ENCODE results near the gene CCDC191.

The CCDC191 gene

GRCh38 chr3:114057011-114057347, 653 bp upstream of the CCDC191 start:
- no peak for DNase-seq (ENCODE audit: low read depth, low spot score)

DNA sequence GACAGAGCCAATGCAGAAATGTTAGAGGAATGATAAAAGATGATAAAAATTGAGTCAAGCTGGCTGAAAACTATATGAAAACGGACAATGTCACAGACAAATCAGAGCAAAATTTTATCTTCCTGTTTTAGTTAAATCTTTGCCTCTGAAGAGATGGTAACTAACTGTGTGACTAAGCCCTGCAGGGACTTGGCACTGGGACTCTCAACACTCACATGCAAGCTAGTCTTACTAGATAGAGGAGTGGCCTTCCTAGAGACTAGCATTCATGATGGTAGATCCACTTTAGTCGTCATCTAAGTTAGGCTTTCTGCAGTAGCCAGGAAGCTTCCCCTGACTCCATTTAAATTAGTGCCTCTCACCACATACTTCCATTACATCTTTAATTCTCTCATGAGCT, 4.1 kb downstream of the CCDC191 start:
- DNase-seq (ENCODE audit: low read depth, low spot score): no peak

- DNase-seq (ENCODE audit: low read depth, low spot score): no peak
Measured at GRCh38 chr3:114043205-114043604, 13.1 kb downstream of the CCDC191 start.

DNA sequence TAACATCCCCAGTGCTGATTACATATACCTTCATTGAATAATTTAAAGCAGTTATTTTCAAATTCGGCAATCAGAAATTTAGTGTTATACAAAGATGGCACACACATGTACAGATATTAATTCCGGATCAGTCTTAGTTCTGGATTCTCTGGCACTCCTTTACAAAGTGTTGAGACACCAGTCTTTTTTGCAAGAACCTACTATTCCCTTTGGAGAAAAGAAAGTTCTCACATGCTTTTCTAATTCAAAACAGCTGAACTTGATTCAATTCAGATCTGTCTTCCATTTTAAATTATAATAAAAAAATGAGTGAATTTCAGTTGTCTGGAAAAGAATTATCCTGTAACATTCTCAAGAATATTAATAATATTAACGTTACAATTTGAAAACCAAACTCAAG, 20.4 kb downstream of the CCDC191 start:
- no peak for DNase-seq (ENCODE audit: low read depth, low spot score)

- DNase-seq (ENCODE audit: low read depth, low spot score): no peak
Measured at GRCh38 chr3:114034787-114035545, 21.4 kb downstream of the CCDC191 start.

DNA sequence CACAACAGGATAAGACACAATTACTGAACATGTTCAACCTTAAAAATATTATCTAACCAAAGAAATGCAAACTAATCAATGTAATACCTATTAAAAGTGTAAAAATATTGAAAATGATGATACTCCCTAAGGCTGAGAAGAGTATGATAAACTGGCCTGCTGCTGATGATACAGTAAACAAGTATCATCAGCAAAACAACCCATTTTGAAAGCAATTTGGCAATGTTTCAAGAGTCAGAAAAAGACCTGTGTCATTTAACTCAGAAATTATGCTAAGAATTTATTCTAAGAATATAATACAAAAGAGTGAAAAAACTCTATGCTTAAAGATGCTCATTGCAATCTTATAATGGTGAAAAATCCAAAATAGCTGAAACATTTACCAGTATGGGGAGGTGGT, 22.1 kb downstream of the CCDC191 start:
- DNase-seq (ENCODE audit: low read depth, low spot score): no peak

- no peak for DNase-seq (ENCODE audit: low read depth, low spot score)
Measured at GRCh38 chr3:114033721-114034120, 22.6 kb downstream of the CCDC191 start.

- no peak for DNase-seq (ENCODE audit: low read depth, low spot score)
Measured at GRCh38 chr3:114026331-114026730, 30.0 kb downstream of the CCDC191 start.

DNA sequence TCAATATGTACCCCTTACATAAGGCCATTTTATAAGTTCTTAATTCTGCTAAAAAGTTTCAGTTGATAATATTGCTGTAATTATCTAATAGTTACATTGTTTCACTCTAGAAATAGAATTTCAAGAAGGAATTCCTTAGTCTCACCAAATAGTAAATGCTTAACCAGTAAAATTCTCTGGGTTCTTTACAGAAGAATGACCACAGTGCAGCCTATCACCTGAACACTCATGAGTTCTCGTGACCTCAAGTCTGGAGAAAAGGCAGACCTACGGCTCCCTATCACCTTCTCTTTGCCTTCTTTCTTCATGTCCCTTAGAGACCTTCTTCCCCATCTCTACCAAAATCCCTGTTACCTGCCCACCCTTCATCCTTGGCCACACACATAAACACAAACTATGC, 30.9 kb downstream of the CCDC191 start:
- DNase-seq (ENCODE audit: low read depth, low spot score): no peak

GRCh38 chr3:114022145-114022802, 34.1 kb downstream of the CCDC191 start:
- no peak for DNase-seq (ENCODE audit: low read depth, low spot score)

DNA sequence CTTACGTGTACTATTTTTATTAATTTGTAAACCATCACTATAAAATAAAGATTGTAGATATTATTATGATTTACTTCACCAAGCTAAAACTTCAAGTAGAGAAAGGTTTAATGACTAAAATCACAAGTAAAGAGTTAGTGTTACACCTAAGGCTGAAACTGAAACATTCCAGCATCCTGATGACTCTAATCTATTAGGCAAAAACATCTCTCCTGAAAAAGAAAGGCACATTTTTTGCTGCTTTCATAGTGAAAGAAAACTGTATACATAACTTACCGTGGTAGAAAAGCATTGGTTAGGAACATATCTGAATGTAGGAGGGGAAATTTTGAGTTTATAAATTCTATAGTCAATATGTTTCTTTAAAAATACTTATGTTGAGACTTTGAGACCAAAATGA, 35.4 kb downstream of the CCDC191 start:
- no peak for DNase-seq (ENCODE audit: low read depth, low spot score)

DNA sequence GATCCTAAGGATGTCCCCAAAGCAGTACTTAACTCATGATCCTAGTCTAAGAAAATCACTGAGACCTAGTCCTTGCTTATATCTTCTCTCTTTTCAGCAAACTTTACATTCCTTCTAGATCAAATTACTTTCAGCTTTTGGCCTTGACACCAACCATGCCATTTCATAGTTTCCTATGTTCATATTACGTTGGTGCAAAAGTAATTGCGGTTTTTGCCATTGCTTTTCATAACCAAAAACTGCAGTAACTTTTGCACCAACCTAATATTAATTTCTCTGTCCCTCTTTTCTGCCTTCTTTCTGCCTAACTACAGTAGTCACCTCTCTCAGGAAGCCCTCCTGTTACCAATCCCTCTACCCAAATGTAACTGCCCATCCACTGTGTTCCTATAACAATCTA, 36.8 kb downstream of the CCDC191 start:
- DNase-seq (ENCODE audit: low read depth, low spot score): no peak

DNA sequence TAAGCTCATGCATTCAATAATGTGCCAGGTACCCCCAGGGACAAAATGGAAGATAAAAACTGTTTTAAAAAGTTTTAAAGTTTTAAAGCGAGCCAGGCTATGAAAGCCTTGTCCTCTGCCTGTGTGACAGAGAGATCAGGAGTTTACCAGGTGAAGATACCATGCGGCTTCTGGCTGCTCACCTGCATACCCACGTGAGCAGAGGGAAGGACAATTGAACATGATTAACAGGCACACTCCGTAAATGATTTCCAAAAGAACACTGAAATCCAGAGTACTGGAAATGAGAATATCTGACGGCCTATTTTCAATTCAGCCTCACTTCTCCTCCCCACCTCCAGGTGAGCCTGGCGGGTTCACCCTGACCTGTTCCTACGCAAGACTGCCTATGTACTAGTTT, 42.1 kb downstream of the CCDC191 start:
- no peak for DNase-seq (ENCODE audit: low read depth, low spot score)

DNA sequence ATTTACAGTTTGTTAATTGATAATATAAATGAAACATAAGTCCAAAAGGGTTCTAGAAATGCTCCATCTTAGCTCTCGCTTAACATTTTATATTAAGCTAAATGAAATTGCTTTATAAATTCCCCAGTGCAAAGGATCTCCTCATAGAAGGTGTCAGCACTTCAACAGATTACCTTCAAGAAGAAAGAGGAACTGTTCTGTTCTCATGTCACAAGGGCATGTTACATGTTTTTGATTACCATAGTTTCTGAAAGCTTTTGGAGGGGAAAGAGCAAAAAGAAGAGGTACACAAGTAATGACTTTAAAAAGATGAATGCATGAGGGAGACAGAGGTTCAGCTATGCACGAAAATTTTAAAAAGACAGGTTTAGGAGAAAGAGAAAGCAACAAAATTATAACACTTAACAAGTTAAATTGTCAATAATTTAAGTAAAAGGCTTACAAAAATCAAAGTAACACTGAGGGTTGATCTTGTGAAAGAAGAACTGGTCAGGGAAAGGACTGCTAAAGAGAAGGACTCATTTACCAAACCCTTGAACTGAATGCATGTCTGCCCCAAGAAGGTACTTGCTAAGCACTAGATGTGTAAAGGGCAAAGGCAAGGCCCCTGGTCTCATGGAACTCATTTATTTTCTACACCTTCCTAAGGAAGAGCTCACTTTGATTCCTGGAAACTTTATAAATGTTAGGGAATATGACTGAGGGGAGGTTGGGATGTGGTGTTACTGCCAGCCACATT, 45.1 kb downstream of the CCDC191 start:
- DNase-seq (ENCODE audit: low read depth, low spot score): no peak

GRCh38 chr3:114005481-114005880, 50.8 kb downstream of the CCDC191 start:
- no peak for DNase-seq (ENCODE audit: low read depth, low spot score)

- no peak for DNase-seq (ENCODE audit: low read depth, low spot score)
Measured at GRCh38 chr3:113985541-113985940, 70.8 kb downstream of the CCDC191 start.

DNA sequence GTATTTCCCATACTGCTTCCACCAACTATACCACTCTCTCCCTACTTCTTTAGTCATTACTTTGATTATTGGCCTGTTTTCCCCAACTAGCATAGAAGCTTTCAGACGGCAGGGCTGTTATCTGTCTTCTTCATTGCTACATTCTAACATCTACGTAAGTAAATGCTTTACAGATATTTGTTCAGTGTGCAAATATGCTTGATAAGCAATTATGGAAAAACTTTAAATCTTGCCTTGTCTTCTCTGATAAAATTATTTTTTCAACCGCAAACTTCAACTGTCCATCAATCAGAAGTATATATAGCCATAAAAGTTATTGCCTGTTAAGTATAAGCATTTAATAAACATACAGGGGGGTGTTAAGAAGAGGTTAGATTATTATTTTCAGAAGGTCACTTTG, 72.8 kb downstream of the CCDC191 start:
- DNase-seq (ENCODE audit: low read depth, low spot score): no peak

DNA sequence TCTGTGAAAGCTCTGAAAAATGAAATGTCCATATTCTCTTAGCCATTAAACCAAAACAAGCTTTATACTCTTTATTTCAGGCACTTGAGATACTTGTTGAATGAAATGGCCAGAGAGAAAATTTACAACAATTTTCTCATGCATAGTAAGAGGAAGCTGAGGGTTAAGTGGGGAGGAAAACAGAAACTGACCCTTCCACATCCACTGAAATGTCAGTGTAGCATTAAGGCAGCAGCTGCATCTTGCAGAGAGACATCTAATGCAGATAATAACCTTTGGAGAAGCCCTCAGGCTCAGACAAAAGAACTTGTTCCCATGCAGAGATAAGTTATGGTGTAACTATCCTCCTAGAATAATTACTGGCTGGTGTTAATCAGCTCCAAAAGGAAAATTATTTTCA, 74.5 kb downstream of the CCDC191 start:
- DNase-seq (ENCODE audit: low read depth, low spot score): no peak

- DNase-seq (ENCODE audit: low read depth, low spot score): no peak
Measured at GRCh38 chr3:113979916-113980315, 76.4 kb downstream of the CCDC191 start.

DNA sequence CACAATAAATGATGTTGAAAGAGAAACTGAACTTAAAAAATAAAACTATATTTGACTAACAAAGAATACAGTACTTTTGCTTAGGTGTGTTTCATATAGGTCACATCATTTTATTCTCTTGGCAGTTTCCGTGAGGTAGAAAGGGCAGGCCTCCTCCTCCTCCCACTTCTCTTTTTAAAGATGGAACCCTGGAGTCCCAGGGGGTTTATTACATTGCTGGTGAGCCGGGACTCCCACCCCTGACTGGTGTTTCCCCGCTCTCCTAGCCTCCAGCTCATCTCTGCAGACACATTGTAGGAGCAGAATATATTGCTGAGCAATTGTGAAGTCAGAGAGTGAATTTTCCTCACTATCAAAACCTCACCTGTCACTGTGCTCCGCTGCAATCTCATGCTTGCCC, 78.5 kb downstream of the CCDC191 start:
- DNase-seq (ENCODE audit: low read depth, low spot score): no peak

DNA sequence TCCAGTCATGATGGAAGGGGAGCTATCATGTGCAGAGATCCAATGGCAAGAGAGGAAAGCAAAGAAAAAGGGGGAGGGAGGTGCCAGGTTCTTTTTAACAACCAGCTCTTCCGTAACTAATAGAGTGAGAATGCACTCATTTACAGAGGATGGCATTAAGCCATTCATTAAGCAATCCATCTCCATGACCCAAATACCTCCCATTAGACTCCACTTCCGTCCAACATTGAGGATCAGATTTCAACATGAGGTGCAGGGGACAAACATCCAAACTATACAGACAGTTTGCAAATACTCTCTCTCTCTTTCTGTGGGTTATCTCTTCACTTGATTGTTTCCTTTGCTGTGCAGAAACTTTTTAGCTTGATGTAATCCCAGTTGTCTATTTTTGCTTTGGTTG, 87.3 kb downstream of the CCDC191 start:
- no peak for DNase-seq (ENCODE audit: low read depth, low spot score)

- DNase-seq (ENCODE audit: low read depth, low spot score): no peak
Measured at GRCh38 chr3:113966172-113966571, 90.2 kb downstream of the CCDC191 start.

DNA sequence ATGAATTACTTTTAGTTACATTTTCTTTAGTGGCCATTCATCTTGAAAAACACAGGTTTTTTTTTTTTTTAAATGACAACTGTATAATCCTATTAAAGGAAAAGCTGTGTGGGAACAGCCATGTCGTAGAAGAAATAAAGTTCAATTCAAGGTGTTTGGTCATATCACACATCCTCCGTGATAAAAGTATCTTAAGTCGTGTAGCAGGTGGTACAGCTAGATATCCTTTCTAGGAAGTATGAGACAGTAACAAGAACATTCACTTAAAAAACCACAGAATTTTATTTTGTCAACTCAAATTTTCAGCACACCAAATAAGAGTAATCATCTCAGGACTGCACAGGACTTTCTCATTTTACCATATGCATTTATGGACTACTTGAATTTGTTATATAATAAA, 92.4 kb downstream of the CCDC191 start:
- DNase-seq (ENCODE audit: low read depth, low spot score): no peak
